Trophoblast cell (in vitro differentiated cells and primary cell): Measurements from ENCODE around the gene HTRA3.

Experiments used
- DNase-seq, 2 donors: peaks; one replicate each; pipeline ENCODE4 v3.0.0-alpha.2; 2016
- H2AFZ ChIP-seq: 2 replicates; pipeline ENCODE4 v1.6.1; 2013; ENCODE audit warnings: low read length, moderate library complexity, mild to moderate bottlenecking; ENCODE audit not compliant: insufficient read depth, poor library complexity
- H2AK5ac ChIP-seq: 2 replicates; pipeline ENCODE4 v1.6.1; 2013; ENCODE audit warnings: mild to moderate bottlenecking, low read length
- H2BK120ac ChIP-seq: 2 replicates; pipeline ENCODE4 v1.6.1; 2013; ENCODE audit warnings: low read length, mild to moderate bottlenecking, moderate library complexity; ENCODE audit not compliant: insufficient read depth, poor library complexity
- H2BK12ac ChIP-seq: 2 replicates; pipeline ENCODE4 v1.6.1; 2013; ENCODE audit warnings: mild to moderate bottlenecking, low read length, moderate library complexity
- H2BK5ac ChIP-seq: 2 replicates; pipeline ENCODE4 v1.6.1; 2013; ENCODE audit warnings: low read length, low read depth, moderate library complexity, mild to moderate bottlenecking; ENCODE audit not compliant: poor library complexity
- H3K14ac ChIP-seq: 2 replicates; pipeline ENCODE4 v1.6.1; 2013; ENCODE audit warnings: mild to moderate bottlenecking, low read length
- H3K18ac ChIP-seq: 2 replicates; pipeline ENCODE4 v1.6.1; 2013; ENCODE audit warnings: mild to moderate bottlenecking, low read length
- H3K23ac ChIP-seq: 2 replicates; pipeline ENCODE4 v1.6.1; 2013; ENCODE audit warnings: low read length
- H3K27ac ChIP-seq: 2 replicates; pipeline ENCODE4 v1.5.1; 2013; ENCODE audit warnings: low read depth, mild to moderate bottlenecking, inconsistent platforms, low read length, moderate library complexity
- H3K27me3 ChIP-seq: 2 replicates; pipeline ENCODE4 v1.6.1; 2013; ENCODE audit warnings: inconsistent platforms, mild to moderate bottlenecking, low read length, moderate library complexity; ENCODE audit not compliant: insufficient read depth
- H3K36me3 ChIP-seq, 2 experiments: 1 replicate in 1 of 2; 2 replicates in 1 of 2; pipeline ENCODE4 v1.6.1; 2013; ENCODE audit warnings: low read length in 2 of 2, mild to moderate bottlenecking in 2 of 2, moderate library complexity in 1 of 2; ENCODE audit not compliant: insufficient read depth in 2 of 2, control insufficient read depth in 1 of 2
- H3K4ac ChIP-seq: 2 replicates; pipeline ENCODE4 v1.6.1; 2013; ENCODE audit warnings: low read depth, mild to moderate bottlenecking, low read length, moderate library complexity
- H3K4me1 ChIP-seq, 2 experiments: 1 replicate in 1 of 2; 2 replicates in 1 of 2; pipeline ENCODE4 v1.6.1; 2013; ENCODE audit warnings: low read length in 2 of 2, mild to moderate bottlenecking in 2 of 2, moderate library complexity in 1 of 2; ENCODE audit not compliant: insufficient read depth in 2 of 2, control insufficient read depth in 1 of 2
- H3K4me2 ChIP-seq: 2 replicates; pipeline ENCODE4 v1.6.1; 2013; ENCODE audit warnings: inconsistent platforms, mild to moderate bottlenecking, low read length, moderate library complexity
- H3K4me3 ChIP-seq: 2 replicates; pipeline ENCODE4 v1.5.1; 2013; ENCODE audit warnings: mild to moderate bottlenecking, low read depth, low read length, inconsistent platforms
- H3K79me1 ChIP-seq: one replicate; pipeline ENCODE4 v1.6.1; 2013; ENCODE audit warnings: low read length
- H3K79me2 ChIP-seq: 2 replicates; pipeline ENCODE4 v1.6.1; 2013; ENCODE audit warnings: low read length, mild to moderate bottlenecking; ENCODE audit not compliant: control insufficient read depth, insufficient read depth, poor library complexity
- H3K9ac ChIP-seq: 2 replicates; pipeline ENCODE4 v1.6.1; 2013; ENCODE audit warnings: mild to moderate bottlenecking, low read length
- H3K9me3 ChIP-seq: 2 replicates; pipeline ENCODE4 v1.6.1; 2013; ENCODE audit warnings: low read depth, mild to moderate bottlenecking, control low read depth, inconsistent platforms, low read length; ENCODE audit not compliant: insufficient read depth
- H4K12ac ChIP-seq: 2 replicates; pipeline ENCODE4 v1.6.1; 2013; ENCODE audit warnings: low read depth, mild to moderate bottlenecking, low read length, moderate library complexity
- H4K8ac ChIP-seq: 2 replicates; pipeline ENCODE4 v1.6.1; 2013; ENCODE audit warnings: low read depth, mild to moderate bottlenecking, low read length, moderate library complexity
- H4K91ac ChIP-seq: one replicate; pipeline ENCODE4 v1.6.1; 2013; ENCODE audit warnings: low read depth, mild to moderate bottlenecking, low read length, moderate library complexity
- whole genome bisulfite sequencing: extraction: QIAGEN DNeasy Blood & Tissue Kit; methylation state at CpG from one replicate; pipeline ENCODE4 v1.1.7; 2013; ENCODE audit warnings: missing lambda C conversion rate; ENCODE audit not compliant: insufficient read length, insufficient coverage; ENCODE audit errors: extremely low coverage; 5-methylcytosine and 5-hydroxymethylcytosine counted together

Gene HTRA3

DNA sequence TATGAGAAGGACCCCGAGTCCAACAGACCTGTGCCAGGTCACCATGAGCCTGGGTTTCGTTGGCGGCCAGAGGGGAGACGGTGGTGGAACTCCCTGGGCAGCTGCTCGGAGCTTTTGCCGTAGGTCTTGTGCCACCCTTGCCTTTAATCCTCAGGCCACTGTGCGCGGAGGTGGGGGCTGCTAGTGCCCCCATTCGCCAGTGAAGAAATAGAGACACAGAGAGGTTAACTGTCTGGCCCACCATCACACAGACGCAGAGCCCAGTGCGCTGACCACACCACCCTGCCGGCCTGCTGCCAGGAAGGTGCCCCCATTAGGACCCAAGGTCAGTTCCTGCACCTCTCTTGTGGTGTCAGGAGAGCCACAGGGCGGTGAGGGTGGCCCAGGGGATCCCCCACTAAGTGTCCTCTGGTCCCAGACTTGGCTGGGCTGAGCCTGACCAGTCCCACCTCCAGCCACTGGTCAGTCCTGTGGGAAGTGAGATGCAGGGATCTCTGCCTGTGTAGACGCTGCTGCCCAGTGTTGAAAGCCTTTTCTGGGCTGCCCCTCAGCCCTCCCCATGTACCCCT, 28.3 kb upstream of the HTRA3 start:
- Histone ChIP-seq H2BK12ac (peak overlapping the region; percentile 62), H3K9me3 (no peaks in the 10 kb centered on the region), H2BK120ac (no peak overlapping the region), H3K4me1 (peaks cover 15 to 24% of the 10 kb centered on the region in 2 experiments), H3K14ac (no peak overlapping the region), H3K23ac (no peak overlapping the region), H3K4me3 (no peak overlapping the region), H2AFZ (no peak overlapping the region), H2BK5ac (no peak overlapping the region), H3K9ac (no peak overlapping the region), H3K27me3 (no peaks in the 10 kb centered on the region), H3K79me1 (peaks cover 10% of the 10 kb centered on the region), H3K27ac (no peak overlapping the region), H4K8ac (no peak overlapping the region), H2AK5ac (peak overlapping the region; percentile 34), H3K79me2 (no peaks in the 10 kb centered on the region), H3K36me3 (peaks cover 7 to 11% of the 10 kb centered on the region in 2 experiments), H3K4me2 (no peak overlapping the region), H3K18ac (no peak overlapping the region), H4K12ac (no peak overlapping the region), H4K91ac (peak overlapping the region; percentile 51), H3K4ac (no peak overlapping the region)
- no CpG with 5 or more reads among the region's 14 CpGs for WGBS
- no peak for DNase-seq

DNA sequence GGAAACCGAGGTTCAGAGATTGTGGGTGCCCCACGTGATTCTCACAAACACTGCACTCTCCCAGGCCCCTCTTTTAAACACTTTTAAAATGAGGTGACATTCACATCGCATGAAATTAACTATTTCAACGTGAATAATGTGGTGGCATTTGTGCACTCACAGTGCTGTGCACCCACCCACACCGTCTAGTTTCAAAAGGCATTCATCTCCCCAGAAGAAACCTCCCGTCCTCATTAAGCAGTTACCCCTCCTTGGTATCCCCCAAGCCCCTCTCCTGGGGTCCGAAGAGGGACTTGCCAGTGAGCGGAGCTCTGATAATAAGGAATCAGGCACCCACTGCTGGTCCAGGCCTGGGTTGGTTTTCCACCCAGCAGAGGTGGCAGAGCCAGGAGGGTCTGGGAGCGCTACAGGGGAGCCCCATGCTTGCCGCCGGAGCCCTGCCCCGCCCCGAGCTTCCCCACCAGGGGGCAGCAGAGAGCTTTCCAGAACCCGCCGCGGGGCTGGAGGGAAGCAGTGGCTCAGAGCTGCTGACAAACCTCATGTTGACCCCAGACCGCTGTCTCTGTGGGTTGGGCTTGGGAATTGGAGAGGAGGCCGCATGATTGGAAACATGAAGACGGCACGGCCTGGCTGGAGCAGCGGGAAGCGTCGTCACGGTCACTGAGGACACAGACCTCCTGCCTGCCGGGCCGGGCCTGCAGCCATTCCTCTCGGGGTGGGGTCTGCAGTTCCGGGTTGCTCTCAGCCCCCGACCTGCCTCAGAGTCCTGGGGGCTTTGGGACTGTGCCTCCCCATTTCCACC, 27.5 kb upstream of the HTRA3 start:
- Histone ChIP-seq H3K4me2 (peak overlapping the region; percentile 15), H3K18ac (peak overlapping the region; percentile 84), H3K4me1 (peaks cover 18 to 30% of the 10 kb centered on the region in 2 experiments), H3K9me3 (no peaks in the 10 kb centered on the region), H3K23ac (no peak overlapping the region), H4K8ac (peak overlapping the region; percentile 90), H4K91ac (peak overlapping the region; percentile 98), H2AFZ (peak overlapping the region; percentile 78), H4K12ac (peak overlapping the region; percentile 23), H2AK5ac (peak overlapping the region; percentile 78), H2BK120ac (peak overlapping the region; percentile 98), H3K4ac (peak overlapping the region; percentile 61), H3K9ac (no peak overlapping the region), H3K36me3 (peaks cover 7% of the 10 kb centered on the region in 2 experiments), H3K27me3 (no peaks in the 10 kb centered on the region), H2BK5ac (peak overlapping the region; percentile 89), H3K27ac (peak overlapping the region; percentile 88), H3K14ac (peak overlapping the region; percentile 96), H2BK12ac (peak overlapping the region; percentile 89), H3K79me2 (no peaks in the 10 kb centered on the region), H3K79me1 (peaks cover 14% of the 10 kb centered on the region), H3K4me3 (no peak overlapping the region)
- DNase-seq, result peak; percentile 68 to 89
- WGBS, result no CpG with 5 or more reads among the region's 29 CpGs

DNA sequence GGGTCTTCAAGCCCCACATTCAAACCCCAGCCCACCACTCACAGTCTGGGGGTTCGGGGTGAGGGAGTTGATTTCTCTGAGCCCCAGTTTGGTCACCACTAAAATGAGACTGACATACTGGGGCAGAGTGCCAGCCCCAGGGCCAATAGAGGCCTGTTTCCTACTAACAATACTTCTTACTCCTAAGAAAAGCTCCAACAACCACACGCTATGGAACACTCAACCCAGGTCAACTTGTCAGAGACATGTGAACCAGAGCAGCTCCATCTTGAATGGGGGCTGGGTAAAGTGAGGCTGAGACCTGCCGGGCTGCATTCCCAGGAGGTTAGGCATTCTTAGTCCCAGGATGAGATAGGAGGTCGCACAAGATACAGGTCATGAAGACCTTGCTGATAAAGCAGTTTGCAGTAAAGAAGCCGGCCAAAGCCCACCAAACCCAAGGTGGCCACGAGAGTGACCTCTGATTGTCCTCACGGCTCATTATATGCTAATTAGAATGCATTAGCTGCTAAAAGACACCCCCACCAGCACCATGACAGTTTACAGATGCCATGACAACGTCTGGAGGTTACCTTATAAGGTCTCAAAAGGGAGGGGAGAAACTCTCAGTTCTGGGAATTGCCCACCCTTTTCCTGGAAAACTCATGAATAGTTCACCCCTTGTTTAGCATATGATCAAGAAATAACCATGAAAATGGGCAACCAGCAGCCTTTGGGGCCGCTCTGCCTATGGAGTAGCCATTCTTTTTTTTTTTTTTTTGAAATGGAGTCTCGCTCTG, 26.6 kb upstream of the HTRA3 start:
- Histone ChIP-seq H3K27ac (peak overlapping the region; percentile 88), H3K18ac (peak overlapping the region; percentile 84), H2AK5ac (peak overlapping the region; percentile 78), H3K4me3 (no peak overlapping the region), H2BK120ac (peak overlapping the region; percentile 98), H3K9ac (no peak overlapping the region), H4K12ac (peak overlapping the region; percentile 23), H3K27me3 (no peaks in the 10 kb centered on the region), H3K79me1 (peaks cover 21% of the 10 kb centered on the region), H3K14ac (peak overlapping the region; percentile 96), H2AFZ (peak overlapping the region; percentile 78), H3K9me3 (no peaks in the 10 kb centered on the region), H4K8ac (peak overlapping the region; percentile 90), H3K36me3 (peaks cover 5 to 7% of the 10 kb centered on the region in 2 experiments), H2BK12ac (peak overlapping the region; percentile 89), H4K91ac (peak overlapping the region; percentile 98), H2BK5ac (peak overlapping the region; percentile 89), H3K4me2 (peak overlapping the region; percentile 15), H3K79me2 (peaks cover 2% of the 10 kb centered on the region), H3K23ac (no peak overlapping the region), H3K4me1 (peaks cover 26 to 38% of the 10 kb centered on the region in 2 experiments), H3K4ac (peak overlapping the region; percentile 61)
- DNase-seq, result peak; percentile 26 to 52
- no CpG with 5 or more reads among the region's 10 CpGs for WGBS

DNA sequence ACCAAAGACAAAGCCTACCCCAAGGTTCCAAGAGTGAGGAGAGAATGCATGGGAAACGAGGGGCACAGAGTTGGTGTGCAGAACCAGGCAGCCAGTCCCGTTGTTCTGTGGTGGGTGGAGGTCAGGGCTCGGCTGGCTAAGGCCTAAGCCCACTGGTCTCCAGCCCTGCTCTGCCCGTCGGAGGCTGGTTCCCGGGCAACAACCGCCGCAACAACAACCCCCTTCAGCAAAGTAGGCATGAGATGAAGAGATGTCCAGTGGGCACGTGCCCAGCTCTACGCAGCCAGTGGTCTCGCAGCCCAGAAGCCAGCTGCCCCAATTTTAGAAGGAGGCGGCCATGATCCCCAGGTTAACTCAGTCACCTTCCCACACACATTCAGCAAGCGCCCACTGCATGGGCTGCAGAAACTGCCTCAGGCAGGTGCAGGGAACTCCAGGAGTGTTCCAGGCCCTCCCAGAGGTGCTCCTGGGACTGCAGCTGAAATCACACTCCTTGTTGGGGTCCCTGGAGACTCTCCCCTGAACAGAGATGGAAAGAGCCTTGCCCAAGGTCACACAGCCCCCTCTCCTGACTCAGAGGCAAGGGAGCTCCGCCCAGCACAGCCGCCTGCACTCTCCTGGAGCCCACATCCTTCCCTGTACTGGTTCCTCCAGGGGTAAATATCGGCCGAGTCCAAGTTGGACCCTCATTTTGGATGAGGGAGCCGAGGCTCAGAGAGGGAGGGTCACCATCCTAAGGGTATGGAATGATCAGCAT, 25.4 kb upstream of the HTRA3 start:
- H3K18ac ChIP-seq, result no peak overlapping the region
- peaks cover 20 to 28% of the 10 kb centered on the region in 2 experiments for H3K4me1 ChIP-seq
- no peak overlapping the region for H3K4me2 ChIP-seq
- peak overlapping the region; percentile 43 for H2AK5ac ChIP-seq
- H2AFZ ChIP-seq, result no peak overlapping the region
- H3K79me2 ChIP-seq, result peaks cover 2% of the 10 kb centered on the region
- peaks cover 21% of the 10 kb centered on the region for H3K79me1 ChIP-seq
- no peak for DNase-seq
- no peak overlapping the region for H4K12ac ChIP-seq
- peak overlapping the region; percentile 55 for H2BK12ac ChIP-seq
- H3K23ac ChIP-seq, result no peak overlapping the region
- H4K91ac ChIP-seq, result peak overlapping the region; percentile 59
- no CpG with 5 or more reads among the region's 18 CpGs for WGBS
- H2BK5ac ChIP-seq, result no peak overlapping the region
- peak overlapping the region; percentile 44 for H3K14ac ChIP-seq
- H3K27me3 ChIP-seq, result no peaks in the 10 kb centered on the region
- peaks cover 2 to 4% of the 10 kb centered on the region in 2 experiments for H3K36me3 ChIP-seq
- H3K4me3 ChIP-seq, result no peak overlapping the region
- no peak overlapping the region for H3K4ac ChIP-seq
- H3K9ac ChIP-seq, result no peak overlapping the region
- H3K27ac ChIP-seq, result no peak overlapping the region
- peak overlapping the region; percentile 16 for H2BK120ac ChIP-seq
- H4K8ac ChIP-seq, result no peak overlapping the region
- no peaks in the 10 kb centered on the region for H3K9me3 ChIP-seq
